Peyer's patch (tissue), 4 donors: ENCODE results near the gene CDSN.

ENCODE experiments used
- CTCF ChIP-seq, 6 experiments: fragments of 450-650 bp in 4 of 6; fragments of 200-600 bp in 2 of 6; sonication (generic) in 1 of 6; IDR thresholded peaks; one replicate each; pipeline ENCODE4 v1.5.1; 2017 to 2019; ENCODE audit warnings: antibody characterized with exemption in 6 of 6, mild to moderate bottlenecking in 3 of 6, moderate library complexity in 1 of 6
- POLR2A ChIP-seq, 2 donors: fragments of 450-650 bp; IDR thresholded peaks; one replicate each; pipeline ENCODE4 v1.5.1; 2017; ENCODE audit warnings: antibody characterized with exemption in 2 of 2, mild to moderate bottlenecking in 2 of 2, moderate library complexity in 2 of 2

- TF ChIP-seq CTCF (IDR thresholded peaks at IDR 0.05) = no peak
- no peak for TF ChIP-seq POLR2A (IDR thresholded peaks at IDR 0.05)
These were observed 10.5 kb upstream of the CDSN start for GRCh38 chr6:31130751-31131150.
